Loucy (cell line): Measurements from ENCODE around the gene PEF1.

Source experiments
- EZH2phosphoT487 ChIP-seq: fragments of 200-600 bp; IDR thresholded peaks from 2 replicates; pipeline ENCODE4 v1.6.1; 2018; ENCODE audit warnings: antibody characterized with exemption, mild to moderate bottlenecking, moderate library complexity, borderline replicate concordance
- TF ChIP-seq, protein P1 (sequence below): fragments of 200-600 bp; sonication (generic); conservative IDR thresholded peaks from 2 replicates; pipeline ENCODE4 v1.5.1; 2014; ENCODE audit warnings: mild to moderate bottlenecking, antibody characterized with exemption, low read length

GRCh38 chr1:31602081-31602480, 42.6 kb downstream of the PEF1 start:
- TF ChIP-seq, protein P1, sequence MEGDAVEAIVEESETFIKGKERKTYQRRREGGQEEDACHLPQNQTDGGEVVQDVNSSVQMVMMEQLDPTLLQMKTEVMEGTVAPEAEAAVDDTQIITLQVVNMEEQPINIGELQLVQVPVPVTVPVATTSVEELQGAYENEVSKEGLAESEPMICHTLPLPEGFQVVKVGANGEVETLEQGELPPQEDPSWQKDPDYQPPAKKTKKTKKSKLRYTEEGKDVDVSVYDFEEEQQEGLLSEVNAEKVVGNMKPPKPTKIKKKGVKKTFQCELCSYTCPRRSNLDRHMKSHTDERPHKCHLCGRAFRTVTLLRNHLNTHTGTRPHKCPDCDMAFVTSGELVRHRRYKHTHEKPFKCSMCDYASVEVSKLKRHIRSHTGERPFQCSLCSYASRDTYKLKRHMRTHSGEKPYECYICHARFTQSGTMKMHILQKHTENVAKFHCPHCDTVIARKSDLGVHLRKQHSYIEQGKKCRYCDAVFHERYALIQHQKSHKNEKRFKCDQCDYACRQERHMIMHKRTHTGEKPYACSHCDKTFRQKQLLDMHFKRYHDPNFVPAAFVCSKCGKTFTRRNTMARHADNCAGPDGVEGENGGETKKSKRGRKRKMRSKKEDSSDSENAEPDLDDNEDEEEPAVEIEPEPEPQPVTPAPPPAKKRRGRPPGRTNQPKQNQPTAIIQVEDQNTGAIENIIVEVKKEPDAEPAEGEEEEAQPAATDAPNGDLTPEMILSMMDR: no peak
- TF ChIP-seq EZH2phosphoT487: no peak
